SK-N-SH (cell line): ENCODE data around the gene MYO7A. TPM values are rescaled to one million over a fixed set of nuclear protein-coding genes. Genes with fewer than 3 reads are reported as not detected.

Source experiments
- CTCF ChIA-PET: fragments of 300-600, 350-600 bp; formaldehyde crosslinking; extraction: SDS; loops from one replicate; lab custom pipeline; 2021; lab: Yijun Ruan, JAX
- POLR2A ChIA-PET: fragments of 350-600 bp; sonication (Branson Sonifier 250); formaldehyde crosslinking; extraction: SDS; loops from one replicate; lab custom pipeline; 2020; ENCODE audit warnings: antibody characterized with exemption, inconsistent platforms; lab: Yijun Ruan, JAX
- DNase-seq: peaks from one replicate; pipeline ENCODE4 v3.0.0; 2012
- H2AFZ ChIP-seq: fragments of 200-600 bp; sonication (generic); 2 replicates; pipeline ENCODE4 v1.8.1; 2016; ENCODE audit warnings: antibody characterized with exemption, mild to moderate bottlenecking, low read depth
- H3F3A ChIP-seq: fragments of 200-600 bp; sonication (generic); replicated peaks from 2 replicates; pipeline ENCODE3; 2016; ENCODE audit warnings: antibody characterized with exemption, mild to moderate bottlenecking; ENCODE audit not compliant: insufficient read depth
- H3K27ac ChIP-seq, 2 experiments: fragments of 200-500 bp in 1 of 2; fragments of 200-600 bp in 1 of 2; sonication (Bioruptor generic) in 1 of 2; sonication (generic), shearing (Covaris generic) in 1 of 2; 2 replicates each; pipeline versions ENCODE4 v1.5.1 to v1.6.1; 2014 to 2016; ENCODE audit warnings: low read depth in 2 of 2, inconsistent platforms in 1 of 2, low read length in 1 of 2, mild to moderate bottlenecking in 1 of 2, mixed read lengths in 1 of 2
- H3K27me3 ChIP-seq: fragments of 200-600 bp; sonication (generic), shearing (Covaris generic); 2 replicates; pipeline ENCODE4 v1.6.1; 2016; ENCODE audit warnings: mixed run types; ENCODE audit not compliant: insufficient read depth
- H3K36me3 ChIP-seq, 2 experiments: fragments of 200-500 bp in 1 of 2; fragments of 200-600 bp in 1 of 2; sonication (Bioruptor generic) in 1 of 2; sonication (generic) in 1 of 2; replicated peaks in 1 of 2; 2 replicates each; pipeline versions ENCODE3 to v1.5.1; 2014 to 2016; ENCODE audit warnings: low read length in 1 of 2, mild to moderate bottlenecking in 1 of 2; ENCODE audit not compliant: insufficient read depth in 2 of 2, control insufficient read depth in 1 of 2
- H3K4me1 ChIP-seq, 2 experiments: fragments of 200-500 bp in 1 of 2; fragments of 200-600 bp in 1 of 2; sonication (Bioruptor generic) in 1 of 2; sonication (generic), shearing (Covaris generic) in 1 of 2; 2 replicates each; pipeline versions ENCODE4 v1.5.1 to v1.6.1; 2014 to 2016; ENCODE audit warnings: low read depth in 1 of 2, low read length in 1 of 2, mixed run types in 1 of 2; ENCODE audit not compliant: insufficient read depth in 2 of 2, control insufficient read depth in 1 of 2
- H3K4me2 ChIP-seq: fragments of 200-600 bp; sonication (generic), shearing (Covaris generic); 2 replicates; pipeline ENCODE4 v1.6.1; 2017; ENCODE audit warnings: mixed run types
- H3K4me3 ChIP-seq, 2 experiments: fragments of 200-500 bp in 1 of 2; fragments of 200-600 bp in 1 of 2; sonication (Bioruptor generic) in 1 of 2; sonication (generic), shearing (Covaris generic) in 1 of 2; 2 replicates each; pipeline versions ENCODE4 v1.5.1 to v1.8.1; 2014 to 2016; ENCODE audit warnings: low read depth in 2 of 2, inconsistent platforms in 1 of 2, low read length in 1 of 2, mild to moderate bottlenecking in 1 of 2, mixed read lengths in 1 of 2, moderate library complexity in 1 of 2
- H3K79me2 ChIP-seq: fragments of 200-600 bp; sonication (generic); 2 replicates; pipeline ENCODE4 v1.8.1; 2017; ENCODE audit warnings: mild to moderate bottlenecking; ENCODE audit not compliant: insufficient read depth
- H3K9ac ChIP-seq: fragments of 200-600 bp; sonication (generic); 2 replicates; pipeline ENCODE4 v1.6.1; 2017; ENCODE audit warnings: mixed run types
- H3K9me2 ChIP-seq: fragments of 200-600 bp; sonication (generic); 2 replicates; pipeline ENCODE4 v1.6.1; 2017; ENCODE audit warnings: mixed run types
- H3K9me3 ChIP-seq: fragments of 200-600 bp; sonication (generic); 2 replicates; pipeline ENCODE4 v1.6.1; 2017; ENCODE audit warnings: mixed run types, mild to moderate bottlenecking, moderate library complexity
- H4K20me1 ChIP-seq: fragments of 200-600 bp; sonication (generic); 2 replicates; pipeline ENCODE4 v1.6.1; 2017; ENCODE audit warnings: mild to moderate bottlenecking, mixed run types; ENCODE audit not compliant: insufficient read depth
- EP300 ChIP-seq, 2 experiments: IDR thresholded peaks; 2 replicates each; pipeline versions ENCODE4 v1.4.0 to v1.6.1; 2012; ENCODE audit warnings: borderline replicate concordance in 1 of 2, low read depth in 1 of 2, low read length in 1 of 2
- GABPA ChIP-seq: IDR thresholded peaks from 2 replicates; pipeline ENCODE4 v1.4.0; 2012; ENCODE audit warnings: low read depth, mild to moderate bottlenecking
- GATA2 ChIP-seq: sonication (generic); formaldehyde crosslinking; IDR thresholded peaks from 2 replicates; pipeline ENCODE4 v1.5.0; 2020; ENCODE audit warnings: mild to moderate bottlenecking, missing genetic modification reagents
- MXI1 ChIP-seq: IDR thresholded peaks from 2 replicates; pipeline ENCODE4 v1.6.1; 2012; ENCODE audit warnings: mild to moderate bottlenecking, low read depth, low read length, improper control_type of control experiment
- NRF1 ChIP-seq: IDR thresholded peaks from 2 replicates; pipeline ENCODE4 v1.6.1; 2012; ENCODE audit warnings: low read depth, mild to moderate bottlenecking, low read length
- RFX5 ChIP-seq: IDR thresholded peaks from 2 replicates; pipeline ENCODE4 v1.6.1; 2012; ENCODE audit warnings: mild to moderate bottlenecking, improper control_type of control experiment, low read length
- TEAD4 ChIP-seq: IDR thresholded peaks from 2 replicates; pipeline ENCODE4 v1.4.0; 2012; ENCODE audit warnings: mild to moderate bottlenecking, borderline replicate concordance; ENCODE audit not compliant: insufficient read depth
- WGBS: methylation state at CpG from one replicate; pipeline ENCODE4 v1.1.6; 2017; ENCODE audit warnings: low lambda C conversion rate; 5-methylcytosine and 5-hydroxymethylcytosine counted together
- polyA plus RNA-seq, 3 experiments: library from polyadenylated mRNA; depleted of rRNA; stranded (reverse); fragments of >200 nt; gene quantifications; 2 replicates each; pipeline ENCODE4 v1.2.3, GENCODE V29; 2012
- TF ChIP-seq, protein P1 (sequence below): IDR thresholded peaks from 2 replicates; pipeline ENCODE4; 2012
- TF ChIP-seq, protein P2 (sequence below): fragments of 150-350 bp; IDR thresholded peaks from 2 replicates; pipeline ENCODE4 v1.6.1; 2017; ENCODE audit warnings: antibody characterized with exemption, low read length, low read depth, borderline replicate concordance

The MYO7A gene
- polyA plus RNA-seq, 1 of the 3 experiments (the other 2 are of a cell fraction), result 0.08 TPM

DNA sequence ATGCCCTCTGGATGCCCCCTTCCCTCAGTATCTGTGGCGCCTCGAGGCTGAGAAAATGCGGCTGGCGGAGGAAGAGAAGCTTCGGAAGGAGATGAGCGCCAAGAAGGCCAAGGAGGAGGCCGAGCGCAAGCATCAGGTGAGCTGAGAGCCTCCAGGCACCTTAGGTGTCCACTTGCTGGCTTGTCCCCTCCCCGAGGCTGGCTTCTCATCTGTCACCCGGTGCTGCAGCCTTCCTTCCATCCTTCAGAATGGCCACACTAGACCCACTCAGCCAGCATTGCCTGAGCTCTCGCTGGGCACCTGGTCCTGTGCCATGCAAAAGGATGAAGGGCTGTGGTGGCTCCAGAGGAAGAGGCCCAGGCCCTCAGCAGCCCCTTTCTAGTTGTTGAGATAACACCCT lies 52.3 kb downstream of the MYO7A start:
- TF ChIP-seq TEAD4, result no peak
- TF ChIP-seq EP300 (IDR thresholded peaks at IDR 0.05; ENCODE audit: borderline replicate concordance in 1 of 2, low read depth in 1 of 2, low read length in 1 of 2), result no peak
- TF ChIP-seq GABPA, result no peak
- no peak for TF ChIP-seq GATA2 (CRISPR knock-in tag)
- no peak for TF ChIP-seq NRF1
- TF ChIP-seq, protein P1, sequence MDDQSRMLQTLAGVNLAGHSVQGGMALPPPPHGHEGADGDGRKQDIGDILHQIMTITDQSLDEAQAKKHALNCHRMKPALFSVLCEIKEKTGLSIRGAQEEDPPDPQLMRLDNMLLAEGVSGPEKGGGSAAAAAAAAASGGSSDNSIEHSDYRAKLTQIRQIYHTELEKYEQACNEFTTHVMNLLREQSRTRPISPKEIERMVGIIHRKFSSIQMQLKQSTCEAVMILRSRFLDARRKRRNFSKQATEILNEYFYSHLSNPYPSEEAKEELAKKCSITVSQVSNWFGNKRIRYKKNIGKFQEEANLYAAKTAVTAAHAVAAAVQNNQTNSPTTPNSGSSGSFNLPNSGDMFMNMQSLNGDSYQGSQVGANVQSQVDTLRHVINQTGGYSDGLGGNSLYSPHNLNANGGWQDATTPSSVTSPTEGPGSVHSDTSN, result no peak
- TF ChIP-seq, protein P2, sequence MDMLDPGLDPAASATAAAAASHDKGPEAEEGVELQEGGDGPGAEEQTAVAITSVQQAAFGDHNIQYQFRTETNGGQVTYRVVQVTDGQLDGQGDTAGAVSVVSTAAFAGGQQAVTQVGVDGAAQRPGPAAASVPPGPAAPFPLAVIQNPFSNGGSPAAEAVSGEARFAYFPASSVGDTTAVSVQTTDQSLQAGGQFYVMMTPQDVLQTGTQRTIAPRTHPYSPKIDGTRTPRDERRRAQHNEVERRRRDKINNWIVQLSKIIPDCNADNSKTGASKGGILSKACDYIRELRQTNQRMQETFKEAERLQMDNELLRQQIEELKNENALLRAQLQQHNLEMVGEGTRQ, result no peak
- no peak for TF ChIP-seq RFX5
- H3K9me2 ChIP-seq, result no peaks in the 10 kb centered on the region
- no peak overlapping the region for H3K4me3 ChIP-seq
- no peak overlapping the region for H3K9ac ChIP-seq
- no peaks in the 10 kb centered on the region for H3F3A ChIP-seq
- H3K27me3 ChIP-seq, result no peaks in the 10 kb centered on the region
- POLR2A ChIA-PET, result no interaction called here
- H3K9me3 ChIP-seq, result no peaks in the 10 kb centered on the region
- no peak overlapping the region for H3K27ac ChIP-seq
- 91% methylated on average over 8 of the region's 11 CpGs for WGBS
- H4K20me1 ChIP-seq, result no peaks in the 10 kb centered on the region
- no peaks in the 10 kb centered on the region for H3K79me2 ChIP-seq
- no peak overlapping the region for H3K4me2 ChIP-seq
- no peak overlapping the region for H2AFZ ChIP-seq
- DNase-seq, result no peak
- no peaks in the 10 kb centered on the region; a peak in 1 of 4 replicates for H3K4me1 ChIP-seq
- no peaks in the 10 kb centered on the region for H3K36me3 ChIP-seq
- CTCF ChIA-PET, result interaction anchor here (0.9 to 11.8 kb wide), 4 partner anchors 54 to 368 kb away, joined by 3 to 270 read pairs (median 4); partner anchors contain the start of gene MYO7A

DNA sequence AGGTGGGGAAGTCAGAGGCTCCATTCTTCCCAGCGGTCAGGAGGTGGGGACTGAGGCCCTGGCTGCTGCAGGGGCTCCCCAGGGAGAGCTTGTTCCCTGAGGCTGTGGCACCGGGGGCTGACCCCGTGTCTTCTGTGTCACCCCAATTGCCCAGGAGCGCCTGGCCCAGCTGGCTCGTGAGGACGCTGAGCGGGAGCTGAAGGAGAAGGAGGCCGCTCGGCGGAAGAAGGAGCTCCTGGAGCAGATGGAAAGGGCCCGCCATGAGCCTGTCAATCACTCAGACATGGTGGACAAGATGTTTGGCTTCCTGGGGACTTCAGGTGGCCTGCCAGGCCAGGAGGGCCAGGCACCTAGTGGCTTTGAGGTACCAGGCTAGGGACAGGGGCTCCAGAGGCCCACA lies 53.2 kb downstream of the MYO7A start:
- Histone ChIP-seq H3K36me3 (no peaks in the 10 kb centered on the region), H3K9me3 (no peaks in the 10 kb centered on the region), H3K27ac (no peak overlapping the region), H3K27me3 (no peaks in the 10 kb centered on the region), H3K9ac (no peak overlapping the region), H3F3A (no peaks in the 10 kb centered on the region), H4K20me1 (no peaks in the 10 kb centered on the region), H3K4me1 (no peaks in the 10 kb centered on the region; a peak in 1 of 4 replicates), H3K4me2 (no peak overlapping the region), H3K79me2 (no peaks in the 10 kb centered on the region), H3K4me3 (no peak overlapping the region), H2AFZ (no peak overlapping the region), H3K9me2 (no peaks in the 10 kb centered on the region)
- no peak for TF ChIP-seq MXI1
- TF ChIP-seq TEAD4, result no peak
- TF ChIP-seq RFX5, result no peak
- POLR2A ChIA-PET, result no interaction called here
- no peak for DNase-seq
- 38% methylated on average over 4 of the region's 11 CpGs for WGBS
- CTCF ChIA-PET, result interaction anchor here (1.2 to 11.8 kb wide), 2 partner anchors 54 to 367 kb away, joined by 4 to 270 read pairs; partner anchors contain the start of gene MYO7A
